Cardiac fibroblast (primary cell): ENCODE data around the gene FAM170B.

Experiments used
- DNase-seq, 2 donors: peaks; one replicate each; pipeline versions ENCODE4 v3.0.0 to v3.0.0-alpha.2; 2010; ENCODE audit warnings: low read depth in 2 of 2
- H3K4me3 ChIP-seq, 2 donors: replicated peaks in 1 of 2; 1 replicate in 1 of 2; 2 replicates in 1 of 2; pipeline ENCODE4 v1.5.1; 2011; ENCODE audit warnings: low read depth in 2 of 2, low read length in 2 of 2, mild to moderate bottlenecking in 2 of 2, moderate library complexity in 1 of 2
- TF ChIP-seq, protein P1 (sequence below): IDR thresholded peaks from one replicate; pipeline ENCODE4 v1.5.1; 2011; ENCODE audit warnings: low read depth, mild to moderate bottlenecking, low read length, inconsistent platforms

Gene FAM170B

GRCh38 chr10:49116509-49117375 lies 17.1 kb downstream of the FAM170B start:
- H3K4me3 ChIP-seq: no peak overlapping the region
- no peak for DNase-seq
- TF ChIP-seq, protein P1, sequence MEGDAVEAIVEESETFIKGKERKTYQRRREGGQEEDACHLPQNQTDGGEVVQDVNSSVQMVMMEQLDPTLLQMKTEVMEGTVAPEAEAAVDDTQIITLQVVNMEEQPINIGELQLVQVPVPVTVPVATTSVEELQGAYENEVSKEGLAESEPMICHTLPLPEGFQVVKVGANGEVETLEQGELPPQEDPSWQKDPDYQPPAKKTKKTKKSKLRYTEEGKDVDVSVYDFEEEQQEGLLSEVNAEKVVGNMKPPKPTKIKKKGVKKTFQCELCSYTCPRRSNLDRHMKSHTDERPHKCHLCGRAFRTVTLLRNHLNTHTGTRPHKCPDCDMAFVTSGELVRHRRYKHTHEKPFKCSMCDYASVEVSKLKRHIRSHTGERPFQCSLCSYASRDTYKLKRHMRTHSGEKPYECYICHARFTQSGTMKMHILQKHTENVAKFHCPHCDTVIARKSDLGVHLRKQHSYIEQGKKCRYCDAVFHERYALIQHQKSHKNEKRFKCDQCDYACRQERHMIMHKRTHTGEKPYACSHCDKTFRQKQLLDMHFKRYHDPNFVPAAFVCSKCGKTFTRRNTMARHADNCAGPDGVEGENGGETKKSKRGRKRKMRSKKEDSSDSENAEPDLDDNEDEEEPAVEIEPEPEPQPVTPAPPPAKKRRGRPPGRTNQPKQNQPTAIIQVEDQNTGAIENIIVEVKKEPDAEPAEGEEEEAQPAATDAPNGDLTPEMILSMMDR: no peak

DNA sequence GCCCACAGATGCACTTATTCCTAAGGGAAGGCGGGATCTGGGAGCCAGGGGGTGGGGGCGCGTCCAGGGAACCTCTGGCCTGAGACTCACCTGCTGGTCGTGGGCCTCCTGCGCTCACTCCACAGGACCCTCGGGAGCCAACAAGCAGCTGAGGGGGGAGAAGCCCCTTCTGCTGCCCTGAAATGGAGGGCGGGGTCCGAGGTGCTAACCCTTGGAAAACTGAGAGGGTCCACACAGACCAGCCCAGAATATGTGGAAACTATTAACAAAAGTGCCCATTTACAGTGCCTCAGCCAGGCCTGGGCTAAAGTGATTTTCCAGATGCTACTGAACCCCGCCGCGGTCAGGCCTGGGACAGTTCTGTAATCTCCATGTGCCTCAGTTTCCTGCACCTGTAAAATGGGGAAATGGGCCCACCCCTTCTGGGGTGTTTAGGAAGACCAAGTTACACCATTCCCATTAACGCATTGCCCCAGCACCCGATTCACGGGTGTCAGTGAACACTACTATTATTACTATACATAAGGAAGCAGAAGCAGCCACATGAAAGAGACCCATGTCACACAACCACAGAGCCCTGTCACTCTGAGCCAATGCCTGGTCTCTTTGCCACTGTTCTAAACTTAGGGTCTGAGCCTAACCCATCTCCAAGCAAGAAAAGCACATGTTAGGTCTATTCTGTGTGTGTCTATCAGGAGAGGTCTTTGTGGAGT lies 17.9 kb downstream of the FAM170B start:
- DNase-seq: no peak
- H3K4me3 ChIP-seq: peak overlapping the region in 1 of 2 donors; percentile 34
- TF ChIP-seq, protein P1: no peak

- peak within 1 kb of the TSS; percentile 49 to 53 for H3K4me3 ChIP-seq
- peak; percentile 32 to 54 for DNase-seq
- TF ChIP-seq, protein P1: no peak
These were observed 18.6 kb downstream of the FAM170B start, which contains the start of gene VSTM4 for GRCh38 chr10:49115015-49115795. TSS of gene VSTM4 (minus strand) at chr10:49115522. CDS start at chr10:49115485, 37 bp downstream.

GRCh38 chr10:49114718-49115014 lies 19.2 kb downstream of the FAM170B start:
- TF ChIP-seq, protein P1: no peak
- no peak for DNase-seq
- H3K4me3 ChIP-seq: peak overlapping the region; percentile 49 to 53

DNA sequence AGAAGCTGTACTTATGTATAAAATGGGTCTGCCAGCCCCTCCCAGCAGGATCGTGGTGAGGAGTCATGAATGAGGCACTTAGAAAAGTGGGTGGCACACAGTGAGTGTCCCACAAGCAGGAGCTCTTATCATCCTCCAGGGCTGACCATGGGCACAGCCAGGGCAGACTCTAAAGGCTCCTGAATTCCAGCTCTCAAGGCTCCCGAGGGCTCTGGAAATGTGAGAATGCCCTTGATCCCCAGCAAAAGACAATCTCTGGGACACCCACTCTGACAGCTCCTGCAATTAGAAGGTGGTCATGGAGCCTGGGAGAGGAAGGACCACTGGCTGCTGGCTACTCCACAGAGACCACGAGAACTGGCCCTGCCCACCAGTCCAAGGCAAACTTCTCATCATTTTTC lies 20.1 kb downstream of the FAM170B start:
- DNase-seq: no peak
- H3K4me3 ChIP-seq: no peak overlapping the region
- TF ChIP-seq, protein P1: no peak

GRCh38 chr10:49112851-49113250 lies 21.0 kb downstream of the FAM170B start:
- TF ChIP-seq, protein P1: no peak
- H3K4me3 ChIP-seq: no peak overlapping the region
- DNase-seq: no peak
